Suprapubic skin (tissue), 3 donors: Measurements from ENCODE around the gene SMIM3.

ENCODE experiments used
- CTCF ChIP-seq, 2 donors: fragments of 200-600 bp in 1 of 2; fragments of 450-650 bp in 1 of 2; sonication (generic) in 1 of 2; IDR thresholded peaks; one replicate each; pipeline ENCODE4 v1.5.1; 2016 to 2019; ENCODE audit warnings: antibody characterized with exemption in 2 of 2, mild to moderate bottlenecking in 1 of 2, moderate library complexity in 1 of 2
- EP300 ChIP-seq: sonication (generic); formaldehyde crosslinking; IDR thresholded peaks from one replicate; pipeline ENCODE4 v1.6.1; 2017; ENCODE audit warnings: antibody characterized with exemption
- POLR2A ChIP-seq, 2 donors: fragments of 450-650 bp; IDR thresholded peaks; one replicate each; pipeline ENCODE4 v1.6.1; 2017; ENCODE audit warnings: antibody characterized with exemption in 2 of 2, mild to moderate bottlenecking in 2 of 2, moderate library complexity in 2 of 2

DNA sequence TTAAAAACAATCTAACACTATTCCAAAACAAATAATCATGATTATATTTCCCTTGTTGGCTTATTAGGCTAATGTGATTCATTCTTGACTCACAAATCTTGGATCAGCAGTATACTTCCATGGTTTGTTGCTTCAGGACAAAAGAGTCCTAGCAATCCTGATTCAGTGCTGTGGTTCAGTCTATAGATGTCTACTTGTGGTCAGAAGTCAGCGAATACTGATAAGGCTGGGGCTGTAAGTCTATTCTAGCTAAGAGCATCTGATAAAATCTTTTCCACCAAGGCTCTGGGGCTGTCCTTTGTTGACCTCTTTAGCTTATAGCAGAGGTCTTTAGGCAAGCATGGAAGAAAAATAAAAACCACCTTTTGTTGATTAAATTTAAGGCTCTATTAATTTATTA, 4.4 kb upstream of the SMIM3 start:
- TF ChIP-seq CTCF (IDR thresholded peaks at IDR 0.05) (no peak), EP300 (no peak), POLR2A (IDR thresholded peaks at IDR 0.05) (no peak)
